Renal cortex interstitium (tissue), 11 donors: ENCODE measurements around the gene TSGA10. TPM values are rescaled to one million over a fixed set of nuclear protein-coding genes. Genes with fewer than 3 reads are reported as not detected.
"Not testable (repeated sequence)": the region's sequence is repeated elsewhere in the genome, so short reads cannot be mapped to it uniquely, and the experiment has no call there.

Experiments used
- DNase-seq, 11 donors: peaks; one replicate each; pipeline ENCODE4 v3.0.0-alpha.2; 2013; ENCODE audit warnings: low read depth in 9 of 11, low spot score in 4 of 11; ENCODE audit errors: extremely low read depth in 1 of 11
- polyA plus RNA-seq, 3 donors: library from polyadenylated mRNA; unstranded; fragments of 120-200 nt; gene quantifications; one replicate each; pipeline ENCODE4 v1.2.1, GENCODE V29; 2013; ENCODE audit not compliant: insufficient read length in 3 of 3

The TSGA10 gene
- polyA plus RNA-seq, 3 donors, result 14.4 to 20.4 (median 14.7) TPM

GRCh38 chr2:99101697-99102096 lies 53.0 kb downstream of the TSGA10 start:
- DNase-seq, result no peak

GRCh38 chr2:99096728-99097127 lies 58.0 kb downstream of the TSGA10 start:
- no peak for DNase-seq

GRCh38 chr2:99088017-99088416 lies 66.7 kb downstream of the TSGA10 start:
- DNase-seq, result no peak

- no peak for DNase-seq
These were observed 68.4 kb downstream of the TSGA10 start for GRCh38 chr2:99086385-99086784.

- no peak for DNase-seq
These were observed 69.3 kb downstream of the TSGA10 start for GRCh38 chr2:99085421-99085820.

DNA sequence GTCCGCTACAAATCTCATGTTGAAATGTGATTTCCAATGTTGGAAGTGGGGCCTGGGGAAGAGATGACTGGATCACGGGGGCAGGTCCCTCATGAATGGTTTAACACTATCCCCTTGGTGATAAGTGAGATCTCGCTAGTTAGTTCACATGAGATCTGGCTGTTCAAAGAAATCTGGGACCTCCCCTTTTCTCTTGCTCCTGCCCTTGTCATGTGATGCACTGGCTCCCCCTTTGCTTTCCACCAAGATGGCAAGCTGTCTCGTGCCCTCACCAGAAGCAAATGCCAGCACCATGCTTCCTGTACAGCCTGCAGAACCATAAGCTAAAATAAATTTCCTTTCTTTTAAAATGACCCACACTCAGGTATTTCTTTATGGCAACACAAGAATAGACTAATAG lies 70.5 kb downstream of the TSGA10 start:
- DNase-seq, result no peak

- no peak for DNase-seq
These were observed 72.9 kb downstream of the TSGA10 start for GRCh38 chr2:99081891-99082290.

DNA sequence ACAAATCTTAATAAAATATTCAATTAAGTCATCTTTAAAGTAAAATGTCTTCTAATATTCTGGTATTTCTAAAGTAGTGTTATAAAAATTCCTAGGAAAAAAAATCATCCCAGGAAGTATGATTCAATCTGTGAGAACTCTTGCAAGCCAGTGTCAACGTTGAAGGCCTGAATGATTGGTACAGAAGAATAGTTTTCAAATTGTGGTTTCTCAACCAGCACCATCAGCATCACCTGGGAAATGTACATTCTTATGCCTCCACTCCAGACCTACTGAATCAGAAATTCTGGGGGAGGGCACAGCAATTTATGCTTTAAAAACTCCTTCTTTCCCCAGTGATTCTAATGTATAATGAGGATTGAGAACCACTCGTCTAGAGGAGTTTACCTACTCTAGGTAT lies 75.5 kb downstream of the TSGA10 start:
- DNase-seq, result no peak

DNA sequence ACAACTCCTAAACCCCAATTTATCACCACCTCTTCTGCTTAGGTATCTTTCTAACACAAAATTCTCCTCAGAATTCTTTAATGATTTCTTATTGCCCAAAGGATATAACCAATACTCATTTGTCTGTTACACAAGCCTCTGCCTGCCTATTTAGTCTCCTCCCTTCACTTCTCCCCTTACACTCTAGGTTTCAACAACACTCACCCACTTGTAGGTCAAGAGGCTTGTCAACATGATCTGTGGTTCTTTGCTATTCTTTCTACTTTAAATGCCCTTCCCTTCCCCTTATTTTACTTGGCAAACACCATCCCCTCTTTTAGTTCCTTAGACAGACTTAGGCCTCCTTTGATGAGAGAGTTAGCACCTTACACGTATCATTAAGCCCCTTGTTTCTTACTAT lies 82.2 kb downstream of the TSGA10 start:
- DNase-seq, result no peak

DNA sequence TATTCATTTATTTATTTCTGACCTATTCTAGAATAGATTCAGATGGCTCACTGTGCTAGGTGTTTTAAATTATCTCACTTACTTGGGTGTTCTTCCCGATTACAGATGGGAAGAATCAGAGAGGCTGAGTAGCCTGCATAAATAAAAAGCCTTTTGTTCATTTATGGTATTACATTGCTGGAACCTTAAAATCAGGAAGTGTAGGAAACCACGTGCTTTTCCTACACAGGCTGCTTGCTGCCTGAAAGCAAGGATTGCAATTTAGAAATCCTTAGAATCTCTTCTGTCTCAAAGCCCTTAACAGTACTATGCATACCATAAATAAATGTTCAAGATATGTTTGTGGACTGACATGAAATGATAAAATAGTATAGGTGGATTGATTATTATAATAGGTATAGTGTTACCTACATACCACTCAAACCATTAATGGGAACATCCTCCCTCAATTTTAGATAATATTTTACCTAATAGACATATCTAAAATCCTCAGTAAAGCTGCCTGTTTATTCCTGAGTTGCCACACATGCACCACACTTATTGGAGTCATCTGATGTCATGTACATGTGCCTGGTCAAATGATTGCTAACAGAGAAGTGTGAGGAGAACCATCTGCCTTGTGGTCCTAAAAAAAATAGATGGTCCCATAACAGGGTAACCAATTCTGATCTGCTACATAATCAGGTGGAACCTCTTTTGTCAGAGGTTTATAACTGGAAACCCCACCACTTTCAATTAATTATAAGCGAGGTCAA lies 86.7 kb downstream of the TSGA10 start:
- no peak for DNase-seq

GRCh38 chr2:99066075-99066958 lies 88.4 kb downstream of the TSGA10 start:
- DNase-seq, result peak in 4 of 11 donors; percentile 14 to 25 (median 18)

DNA sequence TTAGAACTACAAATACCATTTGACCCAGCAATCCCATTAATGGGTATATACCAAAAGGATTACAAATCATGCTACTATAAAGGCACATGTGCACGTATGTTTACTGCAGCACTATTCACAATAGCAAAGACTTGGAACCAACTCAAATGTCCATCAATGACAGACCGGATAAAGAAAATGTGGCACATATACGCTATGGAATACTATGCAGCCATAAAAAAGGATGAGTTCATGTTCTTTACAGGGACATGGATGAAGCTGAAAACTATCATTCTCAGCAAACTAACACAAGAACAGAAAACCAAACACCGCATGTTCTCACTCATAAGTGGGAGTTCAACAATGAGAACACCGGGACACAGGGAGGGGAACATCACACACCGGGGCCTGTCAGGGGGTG lies 105.6 kb downstream of the TSGA10 start:
- DNase-seq, result not testable (repeated sequence)

- DNase-seq, result not testable (repeated sequence)
These were observed 113.9 kb downstream of the TSGA10 start for GRCh38 chr2:99040736-99041300.

DNA sequence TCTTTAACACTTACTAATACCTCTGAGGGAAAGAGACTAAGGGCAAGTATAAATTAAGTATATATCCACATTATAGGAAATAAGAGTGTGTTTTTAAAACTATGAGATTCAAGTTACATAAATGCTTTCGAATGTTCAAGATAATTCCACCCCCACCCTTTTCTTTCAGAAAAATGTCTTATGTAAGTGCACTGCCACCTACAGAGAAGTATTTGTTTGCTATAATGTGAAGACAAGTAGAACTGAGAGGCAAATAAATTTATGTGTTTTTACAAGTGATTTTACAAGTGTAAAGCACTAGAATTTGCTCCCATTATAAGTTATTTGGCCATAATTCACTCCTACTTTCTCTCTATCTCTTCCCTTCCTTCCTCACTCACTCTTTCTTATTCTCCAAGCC lies 118.8 kb downstream of the TSGA10 start:
- no peak for DNase-seq

DNA sequence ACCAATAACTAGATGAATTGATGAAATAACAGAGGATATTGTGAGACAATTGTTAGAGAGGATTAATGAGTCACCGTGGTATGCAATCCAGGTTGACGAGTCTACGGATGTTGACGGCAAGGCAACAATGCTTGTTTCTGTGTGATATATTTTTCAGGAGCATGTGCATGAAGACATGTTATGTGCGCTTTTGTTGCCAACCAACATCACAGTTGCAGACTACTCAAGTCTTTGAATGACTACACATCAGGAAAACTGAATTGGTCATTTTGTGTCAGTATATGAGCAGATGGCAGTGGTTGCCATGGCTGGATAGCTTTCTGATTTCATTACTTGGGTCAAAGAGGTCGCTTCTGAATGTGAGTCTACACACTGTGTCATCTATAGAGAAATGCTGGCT lies 122.0 kb downstream of the TSGA10 start:
- DNase-seq, result no peak

DNA sequence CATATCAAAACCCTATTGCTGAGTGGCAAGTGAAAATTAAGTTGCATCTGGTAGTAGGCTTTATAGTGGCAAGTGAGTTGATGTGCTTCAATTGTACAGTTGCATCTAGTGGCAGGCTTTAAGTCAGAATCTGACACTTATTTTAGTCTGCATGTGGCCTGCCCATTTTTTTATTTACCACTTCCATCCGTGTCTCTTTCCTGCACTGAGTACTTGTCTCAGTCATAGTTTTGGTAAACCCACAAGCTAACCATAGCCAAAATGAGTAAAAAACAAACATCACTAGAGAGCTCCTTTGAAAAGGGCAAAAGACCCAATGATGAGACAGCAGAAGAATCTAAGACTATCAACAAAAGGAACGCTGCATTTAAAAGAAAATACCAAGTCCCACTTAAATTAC lies 122.7 kb downstream of the TSGA10 start:
- DNase-seq, result no peak

DNA sequence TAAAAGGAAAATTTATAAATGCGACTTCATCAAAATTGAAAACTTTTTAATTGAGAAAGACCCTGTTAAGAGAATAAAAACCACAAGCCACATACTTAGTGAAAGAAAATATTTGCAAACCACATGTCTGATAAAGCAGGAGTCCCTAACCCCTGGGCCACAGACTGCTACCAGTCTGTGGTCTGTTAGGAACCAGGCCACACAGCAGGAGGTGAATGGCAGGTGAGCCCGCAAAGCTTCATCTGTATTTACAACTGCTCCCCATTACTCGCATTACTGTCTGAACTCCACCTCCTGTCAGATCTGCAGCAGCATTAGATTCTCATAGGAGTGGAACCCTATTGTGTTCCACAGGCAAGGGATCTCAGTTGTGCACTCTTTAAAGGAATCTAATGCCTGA lies 123.3 kb downstream of the TSGA10 start:
- DNase-seq, result no peak

DNA sequence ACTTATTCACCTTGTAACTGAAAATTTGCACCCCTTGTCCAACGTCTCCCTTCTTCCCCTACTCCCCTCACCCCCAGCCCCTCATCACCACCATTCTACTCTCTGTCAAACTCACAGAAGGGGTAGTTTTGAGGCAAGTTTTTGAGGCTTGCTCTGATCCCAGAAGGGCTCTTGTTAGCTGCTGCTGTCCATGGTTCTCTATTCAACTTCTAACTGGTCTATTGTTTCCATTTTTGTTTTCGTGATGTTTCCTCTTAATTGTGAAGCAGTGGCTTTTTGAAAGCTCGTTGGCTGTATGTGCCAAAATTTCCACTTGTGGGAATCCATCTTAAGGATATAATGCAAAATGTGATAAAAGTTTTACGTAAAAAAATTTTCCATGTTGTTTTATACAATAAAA lies 126.2 kb downstream of the TSGA10 start:
- DNase-seq, result no peak

DNA sequence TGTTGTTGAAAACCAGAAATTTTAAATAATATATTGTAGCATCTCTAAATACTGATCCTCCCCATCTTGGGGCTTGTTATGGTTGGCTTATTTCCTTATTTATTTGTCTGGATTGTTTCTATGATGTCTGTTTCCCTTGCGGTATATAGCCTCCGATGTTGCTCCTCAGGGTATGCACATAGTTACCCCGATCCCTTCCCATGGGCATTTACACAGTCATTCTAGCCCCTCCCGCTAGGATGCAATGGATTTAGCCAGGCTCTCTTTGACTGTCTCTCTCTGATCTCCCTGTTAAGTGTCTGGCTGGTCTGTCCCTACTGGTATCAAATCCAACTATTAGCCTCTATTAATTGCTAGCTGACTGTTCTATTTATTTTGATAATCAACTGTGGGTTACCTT lies 126.9 kb downstream of the TSGA10 start:
- no peak for DNase-seq

DNA sequence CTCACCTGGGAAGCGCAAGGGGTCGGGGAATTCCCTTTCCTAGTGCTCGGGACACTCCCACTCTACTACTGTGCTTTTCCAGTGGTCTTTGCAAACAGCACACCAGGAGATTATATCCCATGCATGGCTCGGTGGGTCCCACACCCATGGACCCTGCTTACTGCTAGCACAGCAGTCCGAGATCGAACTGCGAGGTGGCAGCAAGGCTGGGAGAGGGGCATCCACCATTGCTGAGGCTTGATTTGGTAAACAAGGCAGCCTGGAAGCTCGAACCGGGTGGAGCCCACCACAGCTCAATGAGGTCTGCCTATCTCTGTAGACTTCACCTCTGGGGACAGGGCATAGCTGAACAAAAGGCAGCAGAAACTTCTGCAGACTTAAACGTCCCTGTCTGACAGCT lies 154.0 kb downstream of the TSGA10 start:
- no peak for DNase-seq
